ENCODE data around the gene KRT13.

KRT13 gene

DNA sequence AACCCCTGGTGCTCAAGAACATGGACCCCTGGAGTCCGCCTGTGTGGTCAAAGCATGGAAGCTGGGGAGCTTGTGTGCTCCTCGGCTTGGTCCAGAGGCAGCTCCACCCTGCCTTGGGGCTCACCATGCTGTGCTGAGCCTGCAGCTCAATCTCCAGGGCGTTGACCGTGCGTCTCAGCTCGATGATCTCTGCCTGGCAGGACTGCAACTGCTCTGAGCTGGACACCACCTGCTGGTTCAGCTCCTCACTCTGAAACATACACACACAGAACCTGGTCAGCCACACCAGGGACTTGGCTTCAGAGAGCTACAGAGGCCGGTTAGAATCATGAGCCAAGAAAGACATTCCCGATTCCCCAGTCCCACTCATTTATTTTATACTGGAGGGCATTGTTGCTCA is 27.2 kb downstream of the KRT13 start:
- no peak for DNase-seq (ENCODE audit: insufficient read length)
- no peak for TF ChIP-seq POLR2A (IDR thresholded peaks at IDR 0.05; ENCODE audit: low read depth, low read length)
- TF ChIP-seq POLR2AphosphoS5 (IDR thresholded peaks at IDR 0.05; ENCODE audit: low read depth, low read length) = no peak
- TF ChIP-seq TAF1 (IDR thresholded peaks at IDR 0.05; ENCODE audit: borderline replicate concordance, low read depth, low read length) = no peak
- no peak for FAIRE-seq

DNA sequence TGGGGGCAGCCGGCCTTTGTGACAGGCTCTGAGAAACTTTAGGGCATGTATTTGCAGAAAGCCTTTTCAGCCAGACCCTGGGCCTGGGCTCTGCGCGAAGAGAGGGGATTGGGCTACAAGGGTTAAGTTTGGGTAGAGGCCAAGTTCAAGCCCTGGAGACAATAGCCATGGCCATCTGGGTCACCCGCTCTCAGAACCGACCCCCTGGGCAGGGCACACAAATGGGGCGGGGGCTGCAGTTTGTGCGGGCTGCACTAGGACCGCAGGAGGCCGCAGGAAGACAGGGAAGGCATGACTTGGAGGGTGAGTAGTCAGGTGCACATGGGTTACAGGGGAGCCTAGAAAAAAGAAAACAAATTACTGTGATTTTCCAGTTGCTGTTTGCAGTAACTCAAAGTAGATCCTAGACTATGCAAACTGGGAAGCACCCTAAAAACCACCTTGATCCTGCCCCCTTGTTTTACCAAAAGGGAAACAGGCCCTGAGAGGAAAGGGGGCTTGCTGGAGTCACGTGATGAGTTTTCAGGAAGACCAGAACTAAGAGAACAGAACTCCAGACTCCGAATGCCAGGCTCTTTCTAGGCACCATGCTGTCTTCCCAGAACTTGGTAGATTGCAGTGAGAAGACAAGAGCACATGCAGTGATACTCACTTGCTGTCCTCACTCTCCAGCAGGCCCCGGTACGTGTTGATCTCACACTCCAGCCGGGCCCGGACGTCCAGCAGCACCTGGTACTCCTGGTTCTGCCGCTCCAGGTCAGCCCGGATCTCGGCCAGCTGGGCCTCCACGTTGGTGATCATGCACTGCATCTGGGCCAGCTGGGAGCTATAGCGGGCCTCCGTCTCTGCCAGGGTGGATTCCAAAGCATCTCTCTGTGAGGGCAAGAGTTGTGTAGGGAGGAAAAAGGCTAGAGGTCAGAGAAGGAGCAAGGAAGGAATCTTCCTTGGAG is 28.3 kb downstream of the KRT13 start:
- FAIRE-seq (no peak), DNase-seq (ENCODE audit: insufficient read length) (no peak)
- TF ChIP-seq POLR2A (IDR thresholded peaks at IDR 0.05; ENCODE audit: low read depth, low read length) (no peak), TAF1 (IDR thresholded peaks at IDR 0.05; ENCODE audit: borderline replicate concordance, low read depth, low read length) (no peak), POLR2AphosphoS5 (IDR thresholded peaks at IDR 0.05; ENCODE audit: low read depth, low read length) (no peak)

DNA sequence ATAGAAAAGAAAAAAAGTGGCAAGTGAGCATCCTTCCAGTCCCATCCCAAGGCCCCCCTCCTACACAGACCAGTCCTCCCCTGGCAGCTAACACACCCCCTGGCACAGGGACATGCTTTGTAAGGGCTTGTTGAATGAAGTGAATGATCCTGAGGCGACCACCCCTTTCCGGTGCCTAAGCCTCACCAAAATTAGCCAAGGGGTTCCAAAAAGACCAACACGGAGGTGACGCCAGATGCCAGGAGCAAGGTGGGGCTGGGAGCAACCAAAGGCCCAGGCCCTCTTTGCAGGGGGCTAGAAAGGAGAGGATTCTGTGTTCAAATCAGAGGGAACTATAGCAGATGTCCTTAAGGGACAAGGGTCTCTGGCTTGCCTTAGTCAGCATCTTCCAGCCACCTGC is 30.0 kb downstream of the KRT13 start:
- FAIRE-seq = no peak

DNA sequence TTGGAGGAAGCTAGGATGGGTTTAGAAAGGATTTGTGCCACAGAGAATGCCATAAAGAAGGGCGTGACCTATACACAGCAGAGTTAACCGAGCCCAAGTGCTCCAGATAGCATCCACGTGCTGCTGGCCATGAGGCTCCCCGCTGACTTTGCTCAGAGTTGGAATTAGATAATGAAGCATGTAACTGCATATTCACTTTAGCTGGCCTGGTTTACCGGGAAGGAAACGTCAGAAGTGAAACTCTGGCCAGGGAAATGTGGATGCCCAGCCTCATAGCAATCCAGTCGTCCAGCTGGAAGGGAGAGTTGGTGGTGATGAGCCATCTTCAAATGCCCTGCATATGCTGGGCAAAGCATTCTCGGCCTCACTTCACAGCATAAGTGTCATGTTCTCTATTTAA is 30.5 kb downstream of the KRT13 start:
- FAIRE-seq (no peak), DNase-seq (ENCODE audit: insufficient read length) (no peak)
- no peak for TF ChIP-seq TAF1 (IDR thresholded peaks at IDR 0.05; ENCODE audit: borderline replicate concordance, low read depth, low read length)
- no peak for TF ChIP-seq POLR2A (IDR thresholded peaks at IDR 0.05; ENCODE audit: low read depth, low read length)
- no peak for TF ChIP-seq POLR2AphosphoS5 (IDR thresholded peaks at IDR 0.05; ENCODE audit: low read depth, low read length)

More for the DNA sequence above, 30.0 kb downstream of the KRT13 start:
- DNase-seq (ENCODE audit: insufficient read length) = no peak
- TF ChIP-seq POLR2AphosphoS5 (IDR thresholded peaks at IDR 0.05; ENCODE audit: low read depth, low read length) (no peak), TAF1 (IDR thresholded peaks at IDR 0.05; ENCODE audit: borderline replicate concordance, low read depth, low read length) (no peak), POLR2A (IDR thresholded peaks at IDR 0.05; ENCODE audit: low read depth, low read length) (no peak)

DNA sequence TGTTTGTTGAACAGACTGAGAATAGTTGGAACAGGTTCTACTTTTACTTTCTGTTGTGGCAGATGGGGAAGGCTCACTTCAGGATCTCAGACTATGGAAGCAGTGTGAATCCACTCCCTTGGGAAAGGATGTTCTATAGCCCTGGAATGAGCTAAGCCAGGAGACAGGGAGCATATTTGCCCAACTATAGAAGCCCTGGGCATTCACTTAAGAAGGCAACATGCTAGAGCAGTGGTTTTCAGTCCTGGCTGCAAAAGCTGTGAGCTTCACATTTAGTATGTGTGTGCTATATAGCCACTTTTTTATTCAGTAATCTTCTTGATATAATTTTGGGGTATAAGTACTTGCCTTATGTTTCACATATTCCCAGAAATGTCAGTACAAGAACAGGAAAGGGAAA is 37.1 kb downstream of the KRT13 start:
- DNase-seq (ENCODE audit: insufficient read length) = no peak
- TF ChIP-seq TAF1 (IDR thresholded peaks at IDR 0.05; ENCODE audit: borderline replicate concordance, low read depth, low read length) (no peak), POLR2AphosphoS5 (IDR thresholded peaks at IDR 0.05; ENCODE audit: low read depth, low read length) (no peak), POLR2A (IDR thresholded peaks at IDR 0.05; ENCODE audit: low read depth, low read length) (no peak)
- no peak for FAIRE-seq

DNA sequence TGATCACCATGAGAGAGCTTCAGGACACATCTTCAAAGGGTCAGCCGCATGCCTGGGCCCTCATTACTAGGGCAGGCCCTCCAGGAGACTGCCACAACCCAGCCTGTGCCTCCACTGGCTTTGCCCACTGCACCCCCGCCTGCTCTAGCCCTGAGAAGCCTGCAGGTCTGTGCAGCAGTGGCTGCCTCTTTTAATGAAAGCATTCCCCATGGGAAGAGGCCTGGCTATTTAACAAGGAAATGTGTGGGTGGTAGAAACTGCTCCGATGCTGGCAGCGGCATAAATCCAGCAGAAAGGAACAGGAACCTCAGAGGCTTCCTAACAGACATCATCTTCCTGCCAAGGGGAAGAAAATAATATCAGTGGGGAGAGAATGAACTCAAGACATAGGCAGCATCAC is 37.9 kb downstream of the KRT13 start:
- TF ChIP-seq TAF1 (IDR thresholded peaks at IDR 0.05; ENCODE audit: borderline replicate concordance, low read depth, low read length) = no peak
- no peak for TF ChIP-seq POLR2AphosphoS5 (IDR thresholded peaks at IDR 0.05; ENCODE audit: low read depth, low read length)
- no peak for TF ChIP-seq POLR2A (IDR thresholded peaks at IDR 0.05; ENCODE audit: low read depth, low read length)
- FAIRE-seq = no peak
- DNase-seq (ENCODE audit: insufficient read length) = no peak

DNA sequence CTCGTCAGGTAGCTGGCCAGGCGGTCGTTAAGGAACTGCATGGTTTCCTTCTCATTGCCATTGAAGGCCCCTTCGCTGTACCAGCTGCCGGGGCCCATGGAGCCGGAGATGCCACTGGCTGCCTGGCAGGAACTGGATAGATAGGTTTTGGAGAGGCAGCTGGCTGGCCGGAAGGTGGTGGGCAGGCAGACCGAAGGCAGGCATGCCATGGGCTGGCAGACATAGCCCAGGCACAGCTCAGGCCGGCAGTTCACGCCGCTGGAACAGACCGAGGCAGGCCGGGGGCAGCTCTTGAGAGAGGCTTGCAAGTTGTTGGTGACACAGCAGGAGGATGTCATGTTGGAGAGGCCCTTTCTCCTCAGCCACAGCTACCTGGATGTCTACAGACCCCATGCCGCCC is 38.4 kb downstream of the KRT13 start, which contains the start of gene KRT32:
KRT32 (minus strand) TSS at position 399 of the 400 bp plus-strand sequence; CDS start at position 338, 61 bp downstream.
- TF ChIP-seq POLR2AphosphoS5 (IDR thresholded peaks at IDR 0.05; ENCODE audit: low read depth, low read length) (no peak), POLR2A (IDR thresholded peaks at IDR 0.05; ENCODE audit: low read depth, low read length) (no peak)
- FAIRE-seq = no peak
- DNase-seq (ENCODE audit: insufficient read length) = no peak

DNA sequence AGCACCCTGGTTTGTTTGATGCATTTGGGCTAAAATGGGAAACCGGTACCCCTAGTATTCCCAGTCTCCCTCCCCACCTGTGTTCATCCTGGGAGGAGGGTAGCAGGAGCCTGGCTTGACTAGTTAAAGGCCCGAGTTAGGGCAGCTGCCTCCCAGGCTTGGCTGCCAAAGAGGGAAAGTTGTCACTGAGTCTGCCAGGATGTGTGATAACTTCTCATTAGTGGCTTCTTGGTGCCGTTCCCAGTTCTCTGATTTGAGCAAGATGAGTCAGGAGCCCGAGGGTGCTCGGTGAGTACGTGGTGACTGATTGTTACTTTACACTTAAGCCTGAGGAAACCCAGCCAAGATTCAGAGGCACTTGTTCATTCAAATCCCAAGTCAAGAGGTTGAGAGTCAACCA is 40.7 kb downstream of the KRT13 start:
- DNase-seq (ENCODE audit: insufficient read length) (no peak), FAIRE-seq (no peak)
- TF ChIP-seq POLR2A (IDR thresholded peaks at IDR 0.05; ENCODE audit: low read depth, low read length) (no peak), POLR2AphosphoS5 (IDR thresholded peaks at IDR 0.05; ENCODE audit: low read depth, low read length) (no peak), TAF1 (IDR thresholded peaks at IDR 0.05; ENCODE audit: borderline replicate concordance, low read depth, low read length) (no peak)

DNA sequence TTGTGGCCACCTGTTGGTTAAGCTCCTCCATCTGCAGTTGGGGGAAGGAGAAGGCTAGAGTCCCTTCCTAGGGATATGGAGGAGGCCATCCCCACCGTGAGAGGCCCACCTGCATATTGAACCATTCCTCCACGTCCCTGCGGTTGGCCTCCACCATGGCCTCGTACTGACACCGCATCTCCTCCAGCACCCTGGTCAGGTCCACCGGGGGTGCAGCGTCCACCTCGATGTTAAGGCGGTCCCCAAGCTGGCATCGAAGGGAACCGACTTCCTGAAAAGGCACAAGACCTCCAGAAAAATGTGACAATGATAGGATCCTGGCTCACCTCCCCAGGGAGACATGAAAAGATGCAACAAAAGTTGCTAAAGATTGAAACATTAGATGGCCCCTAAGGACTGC is 41.2 kb downstream of the KRT13 start:
- no peak for TF ChIP-seq POLR2A (IDR thresholded peaks at IDR 0.05; ENCODE audit: low read depth, low read length)
- TF ChIP-seq POLR2AphosphoS5 (IDR thresholded peaks at IDR 0.05; ENCODE audit: low read depth, low read length) = no peak
- no peak for TF ChIP-seq TAF1 (IDR thresholded peaks at IDR 0.05; ENCODE audit: borderline replicate concordance, low read depth, low read length)
- no peak for DNase-seq (ENCODE audit: insufficient read length)
- FAIRE-seq = no peak

DNA sequence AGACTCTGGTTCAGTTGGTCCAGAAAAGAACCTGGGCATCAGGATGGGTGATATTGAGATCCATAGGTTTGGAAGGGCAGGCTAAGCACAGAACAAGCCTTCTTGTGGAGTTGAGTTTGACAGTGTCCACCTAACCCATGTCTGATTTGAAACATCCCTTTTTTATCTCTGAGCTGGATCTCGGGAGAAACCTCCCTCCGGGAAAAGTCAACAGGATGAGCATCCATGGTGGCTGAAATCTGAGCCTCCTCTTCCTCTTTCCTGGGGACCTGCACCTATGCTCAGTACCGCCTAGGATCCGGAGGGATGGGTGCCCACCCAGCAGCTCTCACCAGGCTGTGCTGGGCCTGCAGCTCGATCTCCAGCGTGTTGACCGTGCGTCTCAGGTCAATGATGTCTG is 41.7 kb downstream of the KRT13 start:
- TF ChIP-seq POLR2AphosphoS5 (IDR thresholded peaks at IDR 0.05; ENCODE audit: low read depth, low read length) = no peak
- no peak for FAIRE-seq
- DNase-seq (ENCODE audit: insufficient read length) = no peak

DNA sequence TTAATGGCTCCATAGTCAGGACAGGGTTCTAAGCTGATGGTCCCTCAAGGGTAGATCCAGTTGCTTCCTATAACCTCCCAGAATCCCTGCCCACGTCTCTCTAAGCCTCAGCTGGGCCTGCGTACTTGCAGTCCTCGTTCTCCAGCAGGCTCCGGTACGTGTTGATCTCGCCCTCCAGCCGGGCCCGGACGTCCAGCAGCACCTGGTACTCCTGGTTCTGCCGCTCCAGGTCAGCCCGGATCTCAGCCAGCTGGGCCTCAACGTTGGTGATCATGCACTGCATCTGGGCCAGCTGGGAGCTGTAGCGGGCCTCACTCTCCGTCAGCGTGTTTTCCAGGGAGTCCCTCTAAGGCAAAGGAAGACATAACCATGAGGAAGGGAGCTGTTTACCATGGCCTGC is 42.7 kb downstream of the KRT13 start:
- TF ChIP-seq TAF1 (IDR thresholded peaks at IDR 0.05; ENCODE audit: borderline replicate concordance, low read depth, low read length) = no peak
- no peak for TF ChIP-seq POLR2AphosphoS5 (IDR thresholded peaks at IDR 0.05; ENCODE audit: low read depth, low read length)
- no peak for TF ChIP-seq POLR2A (IDR thresholded peaks at IDR 0.05; ENCODE audit: low read depth, low read length)
- FAIRE-seq = no peak

DNA sequence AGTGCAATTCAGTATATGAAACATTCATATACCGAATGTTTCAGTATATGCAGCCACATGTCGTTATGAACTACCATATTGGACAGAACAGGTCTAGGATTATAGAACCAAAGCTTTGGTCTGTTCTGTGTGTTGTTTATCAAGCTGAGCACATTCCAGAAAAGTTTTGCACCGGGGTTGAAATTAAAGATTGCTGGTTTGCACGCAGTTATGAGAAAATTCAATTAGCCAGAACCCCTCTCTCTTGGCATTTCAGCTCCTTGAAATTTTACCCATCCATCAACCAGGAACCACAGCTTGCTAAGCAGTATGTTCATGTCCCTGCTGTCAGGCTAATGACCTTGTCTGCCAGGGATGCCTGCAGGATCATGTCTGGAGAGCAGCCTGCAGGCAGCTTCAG is 47.7 kb downstream of the KRT13 start:
- DNase-seq (ENCODE audit: insufficient read length) = no peak
- TF ChIP-seq TAF1 (IDR thresholded peaks at IDR 0.05; ENCODE audit: borderline replicate concordance, low read depth, low read length) (no peak), POLR2AphosphoS5 (IDR thresholded peaks at IDR 0.05; ENCODE audit: low read depth, low read length) (no peak), POLR2A (IDR thresholded peaks at IDR 0.05; ENCODE audit: low read depth, low read length) (no peak)
- FAIRE-seq = no peak

More for the DNA sequence above, 42.7 kb downstream of the KRT13 start:
- DNase-seq (ENCODE audit: insufficient read length) = no peak

All from GM12892 (cell line).